Liver (tissue), 3 donors: ENCODE results near the gene RNLS.
"Not testable (repeated sequence)": the region's sequence is repeated elsewhere in the genome, so short reads cannot be mapped to it uniquely, and the experiment has no call there.

Source experiments
- RAD21 ChIP-seq, 2 donors: IDR thresholded peaks; 2 replicates each; pipeline ENCODE4 v1.6.1; 2016; ENCODE audit warnings: antibody characterized with exemption in 2 of 2, mild to moderate bottlenecking in 2 of 2
- TF ChIP-seq, protein P1 (sequence below): fragments of 150-350 bp; IDR thresholded peaks from 2 replicates; pipeline ENCODE4 v1.5.1; 2017; ENCODE audit warnings: improper control_type of control experiment, low read depth, low read length; ENCODE audit not compliant: missing input control
- donor health status: healthy.
- donor health status: healthy.

DNA sequence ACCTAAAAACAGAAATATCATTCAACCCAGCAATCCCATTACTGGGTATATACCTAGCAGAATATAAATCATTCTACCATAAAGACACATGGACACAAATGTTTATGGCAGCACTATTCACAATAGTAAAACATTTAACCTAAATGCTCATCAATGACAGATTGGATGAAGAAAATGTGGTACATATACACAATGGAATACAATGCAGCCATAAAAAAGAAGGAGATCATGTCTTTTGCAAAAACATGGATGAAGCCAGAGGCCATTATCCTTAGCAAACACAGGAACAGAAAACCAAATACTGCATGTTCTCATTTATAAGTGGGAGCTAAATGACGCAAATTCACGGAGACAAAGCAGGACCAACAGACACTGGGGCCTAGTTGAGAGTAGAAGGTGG is 96.3 kb downstream of the RNLS start:
- not testable (repeated sequence) for TF ChIP-seq RAD21 (IDR thresholded peaks at IDR 0.05)
- TF ChIP-seq, protein P1, sequence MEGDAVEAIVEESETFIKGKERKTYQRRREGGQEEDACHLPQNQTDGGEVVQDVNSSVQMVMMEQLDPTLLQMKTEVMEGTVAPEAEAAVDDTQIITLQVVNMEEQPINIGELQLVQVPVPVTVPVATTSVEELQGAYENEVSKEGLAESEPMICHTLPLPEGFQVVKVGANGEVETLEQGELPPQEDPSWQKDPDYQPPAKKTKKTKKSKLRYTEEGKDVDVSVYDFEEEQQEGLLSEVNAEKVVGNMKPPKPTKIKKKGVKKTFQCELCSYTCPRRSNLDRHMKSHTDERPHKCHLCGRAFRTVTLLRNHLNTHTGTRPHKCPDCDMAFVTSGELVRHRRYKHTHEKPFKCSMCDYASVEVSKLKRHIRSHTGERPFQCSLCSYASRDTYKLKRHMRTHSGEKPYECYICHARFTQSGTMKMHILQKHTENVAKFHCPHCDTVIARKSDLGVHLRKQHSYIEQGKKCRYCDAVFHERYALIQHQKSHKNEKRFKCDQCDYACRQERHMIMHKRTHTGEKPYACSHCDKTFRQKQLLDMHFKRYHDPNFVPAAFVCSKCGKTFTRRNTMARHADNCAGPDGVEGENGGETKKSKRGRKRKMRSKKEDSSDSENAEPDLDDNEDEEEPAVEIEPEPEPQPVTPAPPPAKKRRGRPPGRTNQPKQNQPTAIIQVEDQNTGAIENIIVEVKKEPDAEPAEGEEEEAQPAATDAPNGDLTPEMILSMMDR = not testable (repeated sequence)
